GM19023 (cell line): ENCODE measurements around the gene AK5.

Source experiments
- ATAC-seq: cut with Tn5 transposase; IDR thresholded peaks from one replicate; pipeline ENCODE4 v1.9.1; 2021; ENCODE audit warnings: mild to moderate bottlenecking, moderate library complexity; ENCODE audit not compliant: unreplicated experiment

Gene AK5

GRCh38 chr1:77430966-77431690, 149.3 kb downstream of the AK5 start:
- no peak for ATAC-seq

DNA sequence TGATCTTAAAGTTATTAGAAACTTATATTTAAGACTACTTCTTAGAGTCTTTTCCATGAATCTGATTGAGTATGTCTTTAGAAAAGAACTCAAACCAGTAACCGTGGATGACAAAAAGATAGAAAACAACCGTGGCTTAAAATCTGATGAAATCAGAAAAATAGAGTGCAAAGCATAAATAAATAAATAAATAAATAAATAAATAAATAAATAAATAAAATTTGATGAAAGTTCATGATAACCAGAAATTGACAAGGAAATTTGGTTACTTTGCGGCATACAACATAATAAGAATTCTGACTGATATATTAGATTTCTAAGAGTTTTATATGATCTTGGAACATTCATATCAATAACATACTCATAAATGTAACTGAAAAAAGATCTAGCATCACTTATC, 152.1 kb downstream of the AK5 start:
- ATAC-seq = no peak

DNA sequence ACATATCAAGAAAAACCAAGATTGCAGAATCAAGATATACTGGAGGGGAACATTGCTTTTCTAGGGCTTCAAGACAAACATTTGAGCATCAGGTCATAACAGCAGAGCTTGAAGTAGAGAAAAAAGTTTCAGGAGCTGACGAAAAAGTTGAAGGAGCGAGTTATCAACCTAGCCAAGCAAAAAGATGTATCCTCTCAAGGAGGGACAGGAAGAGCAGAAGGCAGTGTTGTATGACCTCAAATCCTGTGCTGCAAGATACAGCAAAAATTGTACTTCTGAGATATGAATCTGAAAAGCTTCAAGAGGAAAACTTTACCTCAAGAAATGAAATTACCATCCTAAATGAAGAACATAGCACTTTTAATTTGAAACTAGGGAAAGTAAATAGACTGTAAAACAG, 153.1 kb downstream of the AK5 start:
- ATAC-seq = no peak

- no peak for ATAC-seq
These were observed 156.6 kb downstream of the AK5 start for GRCh38 chr1:77438236-77438913.

DNA sequence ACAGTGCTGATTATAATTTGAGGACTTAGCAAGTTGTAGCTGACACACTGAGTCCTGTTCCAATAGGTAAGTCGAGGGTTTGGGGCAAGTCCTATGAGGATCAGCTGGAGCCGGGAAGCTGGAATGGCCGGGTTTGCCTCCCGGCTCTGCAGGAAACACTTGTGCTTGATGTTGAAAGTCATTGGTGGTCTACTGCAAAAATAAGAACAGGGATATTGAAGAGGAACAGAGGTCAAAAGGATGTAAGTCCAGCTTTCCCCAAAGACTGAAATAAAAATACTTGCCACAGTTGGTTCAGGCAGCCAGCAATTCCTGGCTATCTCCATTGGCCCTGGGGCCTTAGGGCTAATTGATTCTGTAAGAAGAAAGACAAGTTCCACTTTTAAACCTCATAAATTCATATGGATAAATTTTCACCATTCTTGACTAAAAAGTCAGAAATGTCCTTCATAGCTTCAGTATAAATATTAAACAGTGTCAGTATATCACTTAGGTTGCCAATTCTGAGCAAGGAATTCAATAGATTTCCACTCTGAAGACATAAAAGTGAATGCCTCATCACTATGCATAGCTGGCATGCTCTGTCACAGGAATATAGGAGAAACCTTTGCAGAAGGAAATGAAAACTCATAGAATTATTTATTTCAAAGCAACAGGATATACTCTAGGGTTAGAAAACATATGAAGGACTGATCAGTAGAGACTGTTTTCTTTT, 165.2 kb downstream of the AK5 start:
- no peak for ATAC-seq

GRCh38 chr1:77447669-77448068, 165.8 kb downstream of the AK5 start:
- no peak for ATAC-seq

DNA sequence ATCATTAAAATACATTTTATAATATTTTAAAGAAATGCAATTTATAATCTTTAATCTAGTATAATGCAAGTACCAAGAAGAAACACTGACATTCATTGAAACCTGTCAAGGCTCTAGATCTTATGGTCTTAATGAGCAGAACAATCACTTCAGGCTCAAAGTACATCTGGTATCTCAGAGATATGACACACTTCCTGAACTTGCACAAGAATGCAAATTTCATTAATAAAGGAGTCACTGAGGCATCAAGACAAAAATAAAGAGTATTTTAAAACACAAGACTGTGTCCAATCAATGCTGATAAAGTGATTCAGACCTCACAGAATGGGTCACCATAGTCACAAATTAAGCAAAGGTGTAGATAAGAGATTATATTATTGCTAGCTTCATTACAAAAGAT, 178.1 kb downstream of the AK5 start:
- no peak for ATAC-seq

- no peak for ATAC-seq
These were observed 179.9 kb downstream of the AK5 start for GRCh38 chr1:77461691-77462090.

GRCh38 chr1:77463216-77463615, 181.4 kb downstream of the AK5 start:
- ATAC-seq = no peak

- no peak for ATAC-seq
These were observed 183.3 kb downstream of the AK5 start for GRCh38 chr1:77465139-77465538.

GRCh38 chr1:77465922-77466321, 184.1 kb downstream of the AK5 start:
- no peak for ATAC-seq

- ATAC-seq = no peak
These were observed 185.3 kb downstream of the AK5 start for GRCh38 chr1:77467021-77467595.

DNA sequence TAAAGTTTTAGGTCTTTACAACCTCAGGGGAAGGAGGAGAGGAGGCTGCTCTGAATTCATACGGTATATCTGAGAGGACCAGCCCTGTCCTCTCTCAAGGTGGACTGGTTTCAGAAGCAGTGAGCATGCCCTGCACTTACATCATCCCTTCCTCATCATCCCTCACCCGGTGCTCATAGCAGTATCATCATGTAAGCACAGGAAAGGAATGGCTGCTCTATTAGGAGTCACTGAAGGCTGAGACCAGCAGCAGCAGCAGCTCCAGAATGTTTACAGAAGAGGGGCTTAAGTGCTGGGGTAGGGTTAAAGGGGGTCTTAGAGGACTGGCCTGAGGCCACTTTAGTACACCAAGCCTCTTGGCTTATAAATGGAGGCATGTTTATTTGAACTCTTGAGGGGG, 185.9 kb downstream of the AK5 start:
- no peak for ATAC-seq

DNA sequence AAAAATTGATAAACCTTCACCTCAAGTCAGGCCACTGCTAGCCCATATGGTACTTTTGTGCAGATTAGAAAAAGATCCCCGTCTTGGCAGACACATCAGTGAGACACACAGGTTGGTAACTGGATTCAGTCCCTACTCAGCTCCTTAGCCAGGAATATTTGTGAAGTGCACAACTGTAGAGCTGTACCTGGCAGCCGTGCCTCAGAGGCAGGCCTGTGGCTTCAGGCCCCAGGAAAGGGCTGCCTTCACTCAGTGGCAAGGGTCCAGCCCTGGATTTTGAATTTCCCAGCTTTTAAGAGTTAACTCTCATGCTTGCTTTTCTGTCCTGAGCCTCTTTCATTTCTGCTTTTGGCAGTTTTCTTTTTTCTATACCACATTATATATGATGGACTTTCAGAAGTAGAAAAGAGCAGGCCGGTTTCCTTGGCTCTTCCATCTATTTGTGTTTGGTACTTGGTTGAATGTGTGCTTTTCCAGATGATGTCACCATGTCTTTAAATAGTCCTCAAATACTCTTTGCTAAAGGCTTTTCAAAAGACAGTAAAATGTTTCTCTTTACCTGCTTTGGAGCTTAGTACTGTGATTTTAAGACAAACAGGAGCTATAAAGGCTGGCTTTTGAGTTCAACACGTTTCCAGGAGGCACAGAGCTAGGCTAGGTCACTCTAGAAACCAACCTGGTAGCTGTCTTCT, 186.6 kb downstream of the AK5 start:
- no peak for ATAC-seq

DNA sequence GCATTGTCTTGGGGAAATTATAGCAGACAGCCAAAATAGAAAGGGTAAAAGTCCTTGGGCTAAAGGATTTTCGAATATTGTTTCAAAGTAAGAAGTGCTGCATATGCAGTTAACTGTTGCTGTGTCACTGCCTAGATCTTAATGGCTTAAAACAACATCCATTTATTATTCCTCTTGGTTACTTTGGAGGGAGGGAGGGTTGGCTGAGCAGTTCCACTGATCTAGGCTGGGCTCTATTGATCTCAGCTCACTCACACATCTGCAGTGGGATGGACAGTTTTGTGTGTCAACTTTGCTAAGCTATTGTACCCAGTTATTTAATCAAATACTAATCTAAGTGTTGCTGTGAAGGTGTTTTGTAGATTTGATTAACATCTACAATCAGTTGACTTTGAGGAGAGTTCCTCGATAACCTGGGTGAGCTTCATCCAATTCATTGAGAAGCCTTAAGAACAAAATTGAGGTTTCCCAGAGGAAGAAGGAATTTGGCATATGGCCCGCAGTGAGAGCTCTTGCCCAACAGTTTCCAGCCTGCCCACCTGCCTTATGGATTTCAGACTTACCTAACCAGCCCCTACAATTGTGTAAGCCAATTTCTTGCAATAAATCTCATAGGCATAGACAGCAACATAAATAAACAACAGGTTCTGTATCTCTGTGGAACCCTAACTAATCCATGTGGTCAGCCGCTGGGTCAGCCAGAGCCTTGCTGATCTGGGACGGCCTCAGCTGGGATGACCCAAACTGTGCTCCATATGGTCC, 187.3 kb downstream of the AK5 start:
- no peak for ATAC-seq

GRCh38 chr1:77471691-77472090, 189.9 kb downstream of the AK5 start:
- no peak for ATAC-seq

DNA sequence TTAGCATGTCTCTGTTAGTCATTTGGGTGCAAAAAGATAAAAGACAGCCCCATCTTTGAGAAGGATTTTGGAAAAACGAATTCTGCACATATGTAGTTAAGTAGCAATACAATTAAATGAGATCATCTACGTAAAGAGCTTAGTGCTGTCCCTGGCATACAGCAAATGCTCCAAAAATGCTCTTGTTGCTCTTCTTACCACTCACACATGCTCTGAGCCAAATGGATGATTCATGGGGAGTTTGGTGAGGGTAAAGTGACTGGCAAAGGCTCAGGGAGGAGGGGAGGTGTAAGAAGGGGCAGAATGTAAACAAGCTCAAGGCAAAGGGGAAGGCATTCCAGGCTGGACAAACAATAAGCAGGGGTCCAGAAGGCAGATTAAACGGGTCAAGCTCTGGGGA, 191.9 kb downstream of the AK5 start:
- no peak for ATAC-seq

DNA sequence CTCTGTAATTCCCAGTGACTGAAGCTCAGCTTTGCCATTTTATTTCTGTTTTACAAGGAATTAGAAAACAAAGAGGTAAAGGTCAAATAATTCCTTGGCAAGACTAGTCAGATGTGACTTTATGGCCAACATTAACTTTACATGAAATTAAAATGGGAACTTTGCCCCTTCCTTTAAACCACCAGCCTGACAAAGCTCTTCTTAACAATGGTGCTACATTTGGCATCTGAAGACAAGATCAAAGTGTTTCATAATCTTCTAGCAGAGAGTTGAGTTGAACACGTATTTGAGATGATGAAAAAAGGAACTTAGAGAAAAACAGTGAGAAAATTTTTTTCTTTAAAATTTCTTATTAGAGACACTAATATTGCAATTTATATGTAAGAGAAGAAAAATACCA, 193.8 kb downstream of the AK5 start:
- no peak for ATAC-seq

- ATAC-seq = no peak
These were observed 194.7 kb downstream of the AK5 start for GRCh38 chr1:77476475-77476874.

DNA sequence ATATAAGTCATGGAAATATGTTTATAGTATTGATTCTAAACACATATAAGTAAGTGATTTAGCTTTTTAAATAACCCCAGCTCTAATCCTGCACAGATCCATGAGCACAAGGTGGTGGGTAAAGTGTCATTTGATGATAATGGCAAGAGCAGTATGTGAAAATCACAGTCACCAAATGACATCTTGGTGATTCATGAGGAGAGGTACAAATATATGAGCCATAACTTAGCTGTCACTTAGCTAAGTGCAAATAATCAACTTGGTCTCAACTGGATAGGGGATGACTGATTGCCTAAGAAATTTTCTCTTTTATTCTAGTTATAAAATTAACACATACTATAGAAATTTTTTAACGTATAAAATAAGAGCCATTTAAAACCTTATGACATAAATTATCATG, 202.5 kb downstream of the AK5 start:
- ATAC-seq = no peak
